HG02852 (cell line): Measurements from ENCODE around the gene PLN.

Experiments used
- ATAC-seq: cut with Tn5 transposase; IDR thresholded peaks from one replicate; pipeline ENCODE4 v1.9.1; 2021; ENCODE audit warnings: mild to moderate bottlenecking, moderate library complexity; ENCODE audit not compliant: unreplicated experiment

The PLN gene

DNA sequence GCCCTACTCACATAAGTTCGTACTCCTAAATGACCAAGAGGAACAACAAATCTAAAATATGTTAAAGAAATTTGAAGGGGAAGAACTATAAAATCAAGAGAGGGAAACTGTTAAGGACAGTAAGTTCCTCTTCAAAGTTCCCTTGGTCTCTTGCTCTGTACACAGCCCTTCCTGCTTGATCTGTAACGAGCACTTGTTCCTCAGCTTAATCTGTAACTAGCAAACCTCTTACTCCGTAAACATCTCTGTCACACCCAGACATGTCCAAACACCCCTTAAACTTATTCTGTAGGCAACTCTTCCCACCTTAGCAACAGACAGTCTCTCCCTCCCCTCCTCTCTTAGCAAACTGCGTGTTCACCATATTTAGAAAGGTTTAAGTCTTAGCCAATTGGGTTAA is 29.9 kb downstream of the PLN start:
- no peak for ATAC-seq

DNA sequence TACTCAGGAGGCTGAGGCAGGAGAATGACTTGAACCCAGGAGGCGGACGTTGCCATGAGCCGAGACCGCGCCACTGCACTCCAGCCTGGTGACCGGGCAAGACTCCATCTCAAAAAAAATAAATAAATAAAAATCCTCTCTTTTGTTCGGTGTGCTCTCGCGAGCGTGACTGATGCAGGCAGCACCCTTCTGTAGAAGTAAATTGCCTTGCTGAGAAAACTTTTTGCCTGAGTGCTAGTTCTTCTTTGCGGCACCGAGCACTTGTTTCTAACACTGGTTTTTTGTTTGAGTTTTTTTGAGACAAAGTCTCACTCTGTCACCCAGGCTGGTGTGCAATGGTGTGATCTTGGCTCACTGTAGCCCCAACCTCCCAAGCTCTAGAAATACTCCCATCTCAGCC is 30.5 kb downstream of the PLN start:
- no peak for ATAC-seq

DNA sequence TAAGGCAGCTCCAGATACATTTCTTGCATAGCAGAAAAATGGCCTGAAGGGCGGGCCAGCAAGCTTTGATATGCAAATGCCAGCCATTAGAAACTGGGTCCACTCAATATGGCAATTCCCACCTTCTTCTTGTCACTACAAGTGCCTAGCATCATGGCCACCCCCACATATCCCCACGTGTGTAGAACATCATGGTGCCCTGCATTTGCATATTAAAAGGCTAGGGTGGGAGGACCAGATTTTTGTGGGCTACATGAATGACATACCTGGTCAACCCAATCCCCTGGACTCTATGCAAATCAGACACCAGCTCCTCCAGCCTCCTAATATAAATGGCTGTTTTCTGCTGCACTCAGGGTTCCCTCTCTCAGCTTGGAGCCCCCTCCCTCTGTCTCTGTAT is 31.7 kb downstream of the PLN start:
- ATAC-seq, result no peak

DNA sequence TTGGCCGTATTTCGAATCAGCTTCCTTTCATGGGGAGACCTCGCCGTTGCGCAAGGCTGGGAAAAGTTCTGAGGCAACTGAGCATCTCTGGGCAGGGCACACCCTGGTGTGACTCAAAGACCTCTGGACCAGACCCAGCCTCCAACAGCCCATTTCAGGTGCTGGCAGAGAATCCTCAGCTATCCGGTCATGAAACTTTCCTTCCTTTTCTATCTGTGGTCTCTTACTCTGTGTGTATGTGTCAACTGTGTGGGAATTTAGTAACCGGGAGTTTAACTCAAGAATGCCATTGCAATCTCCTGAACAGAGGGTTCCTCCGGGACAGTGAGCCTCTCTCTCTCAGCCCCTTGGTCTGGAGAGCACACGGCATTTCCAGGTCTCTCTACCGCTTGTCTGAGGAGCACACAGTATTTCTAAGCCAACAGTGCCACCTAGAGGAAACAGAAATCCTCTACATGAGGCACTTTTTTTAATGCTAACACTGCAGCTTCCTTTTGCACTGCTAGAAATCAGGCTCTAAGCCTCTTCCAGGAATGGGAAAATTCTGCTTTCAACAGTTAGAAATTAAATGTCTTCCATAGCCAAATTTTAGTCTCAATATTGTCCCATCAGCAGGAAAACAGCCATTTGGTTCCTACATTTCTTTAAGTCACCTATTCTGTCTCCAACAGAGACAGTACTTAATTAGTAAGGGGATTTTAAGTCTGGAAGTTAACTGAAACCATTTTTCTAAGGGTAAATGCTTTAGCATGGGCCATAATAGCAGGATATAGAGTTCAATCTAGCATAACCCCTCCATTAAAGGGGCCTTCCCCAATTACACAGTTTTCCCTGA is 32.7 kb downstream of the PLN start:
- ATAC-seq, result no peak

DNA sequence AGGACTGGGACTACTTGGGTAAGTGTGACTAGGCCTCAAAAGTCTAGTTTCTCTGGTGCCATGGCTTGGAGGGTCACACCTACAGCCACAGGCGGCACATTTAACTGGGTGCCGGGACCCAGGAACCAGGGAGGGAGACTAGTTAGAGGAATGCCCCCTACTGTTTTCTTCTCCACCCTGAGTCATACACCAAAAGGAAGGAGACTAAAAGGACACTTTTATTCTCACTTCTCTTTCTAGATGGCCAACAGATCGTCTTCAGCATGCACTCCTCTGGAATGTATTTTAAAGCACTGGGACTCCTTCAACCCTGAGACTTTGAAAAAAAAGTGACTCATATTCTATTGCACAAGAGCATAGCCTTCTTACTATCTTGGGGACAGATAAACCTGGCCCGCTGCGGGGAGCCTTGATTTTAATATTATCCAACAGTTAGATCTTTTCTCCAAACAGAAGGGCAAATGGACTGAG is 33.4 kb downstream of the PLN start:
- no peak for ATAC-seq

DNA sequence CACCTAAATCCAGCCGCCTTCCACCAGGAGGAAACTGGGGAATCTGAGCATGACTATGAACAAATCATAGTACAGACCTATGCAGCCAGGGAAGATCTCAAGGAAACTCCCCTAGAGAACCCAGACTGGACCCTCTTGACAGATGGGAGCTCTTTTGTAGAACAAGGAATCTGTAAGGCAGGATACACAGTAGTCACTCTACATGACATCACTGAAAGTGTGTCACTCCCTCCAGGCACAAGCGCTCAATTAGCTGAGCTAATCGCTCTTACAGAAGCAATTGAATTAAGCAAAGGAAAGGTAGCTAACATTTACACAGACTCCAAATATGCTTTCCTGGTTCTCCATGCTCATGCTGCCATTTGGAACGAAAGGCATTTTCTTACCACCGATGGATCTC is 36.8 kb downstream of the PLN start:
- no peak for ATAC-seq

DNA sequence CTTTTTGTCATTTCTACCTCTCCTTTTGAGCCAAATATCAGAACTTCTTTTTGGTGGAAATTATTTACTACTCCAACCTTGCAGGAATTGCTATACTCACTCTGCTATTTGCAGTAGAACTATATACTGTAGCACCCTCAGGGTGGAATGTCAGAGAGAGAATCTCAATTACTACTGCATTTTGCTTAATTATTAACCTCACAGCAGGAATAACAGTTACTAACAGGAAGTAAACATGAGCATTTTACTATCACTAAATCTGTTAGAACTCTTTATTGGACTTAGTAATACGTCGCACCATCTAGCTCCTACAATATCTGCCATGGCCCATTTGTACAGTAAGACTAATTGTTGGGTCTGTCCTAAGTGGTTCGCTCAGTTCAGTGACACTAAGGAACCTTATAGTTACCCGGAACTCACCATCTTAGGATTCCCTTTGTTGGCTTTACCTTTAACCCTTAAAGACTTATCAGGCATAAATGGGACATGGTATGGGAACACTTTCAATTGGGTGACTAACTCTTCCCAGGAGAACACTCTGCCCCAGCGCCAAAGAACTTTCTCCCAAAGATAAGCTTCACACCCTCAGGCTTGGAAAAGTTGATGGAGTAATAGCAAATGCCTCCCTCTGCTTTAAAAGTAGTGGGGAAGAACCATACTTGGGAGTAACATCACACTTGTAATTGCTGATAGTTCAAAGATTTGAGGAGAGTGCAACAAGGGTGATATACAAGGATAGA is 38.8 kb downstream of the PLN start:
- ATAC-seq, result no peak

DNA sequence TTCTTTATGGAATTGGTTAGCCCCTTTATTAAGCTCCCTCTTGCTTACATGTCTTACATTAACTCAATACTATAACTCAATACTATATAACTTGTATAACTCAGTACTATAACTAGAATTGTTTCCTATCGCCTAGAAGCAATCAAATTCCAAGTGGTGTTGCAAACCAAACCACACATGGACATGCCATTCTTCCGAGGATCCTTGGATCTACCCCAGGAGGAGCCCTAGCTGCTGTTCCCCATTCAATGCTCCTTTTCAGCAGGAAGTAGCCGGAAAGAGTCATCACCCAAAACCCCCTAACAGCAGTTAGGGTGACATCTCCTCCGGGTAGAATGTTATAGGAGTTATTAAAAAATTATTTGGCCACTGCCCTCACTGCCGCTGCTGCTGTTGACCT is 40.5 kb downstream of the PLN start:
- ATAC-seq, result no peak

DNA sequence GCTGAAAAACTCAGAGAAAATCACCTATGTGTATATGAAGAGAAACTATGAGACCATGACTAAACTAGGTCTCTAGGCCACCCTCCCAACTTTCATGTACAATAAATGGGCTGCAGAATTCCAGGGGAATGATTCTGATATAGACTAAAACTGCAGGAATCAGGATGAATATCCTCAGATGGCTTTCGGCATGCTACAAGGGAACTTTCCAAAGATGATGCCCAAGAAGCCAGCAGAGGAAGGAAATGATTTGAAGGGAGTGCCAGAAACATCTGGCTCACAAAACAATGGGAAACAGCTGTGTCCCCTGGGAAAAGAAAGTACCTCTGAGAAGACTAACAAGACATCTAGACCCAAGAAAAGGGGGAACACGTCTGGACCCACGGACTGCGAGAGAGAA is 41.1 kb downstream of the PLN start:
- no peak for ATAC-seq

DNA sequence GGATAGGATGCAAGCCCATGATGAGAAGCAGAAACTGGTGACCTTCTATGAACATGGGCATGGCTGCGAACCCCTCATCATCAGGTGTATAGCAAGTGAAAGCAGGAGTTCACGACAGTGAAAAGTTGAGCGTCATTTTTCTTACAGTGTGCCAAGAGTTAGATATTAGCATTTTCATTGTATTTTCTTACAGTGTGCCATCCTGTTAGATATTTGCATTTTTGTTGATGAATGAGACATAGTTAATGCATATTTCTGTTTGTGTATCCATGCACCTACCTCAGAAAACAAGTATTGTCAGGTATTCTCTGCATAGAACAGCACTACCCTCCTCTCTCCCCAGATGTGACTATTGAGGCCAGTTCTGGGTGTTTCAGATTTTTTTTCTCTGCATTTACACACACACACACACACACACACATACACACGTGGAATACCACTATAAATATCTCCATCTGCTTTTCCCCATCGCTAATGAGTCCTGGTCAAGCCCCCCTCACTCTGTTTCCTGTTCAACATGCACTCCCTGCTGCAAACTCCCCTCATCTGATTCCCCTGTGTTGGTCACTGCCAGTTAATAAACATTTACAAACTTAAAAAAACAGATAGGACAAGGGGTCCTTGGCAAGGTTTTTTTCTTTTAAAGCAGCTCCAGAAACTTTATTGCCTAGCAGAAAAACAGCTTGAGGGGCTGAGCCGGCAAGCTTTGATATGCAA is 41.7 kb downstream of the PLN start:
- ATAC-seq, result no peak

DNA sequence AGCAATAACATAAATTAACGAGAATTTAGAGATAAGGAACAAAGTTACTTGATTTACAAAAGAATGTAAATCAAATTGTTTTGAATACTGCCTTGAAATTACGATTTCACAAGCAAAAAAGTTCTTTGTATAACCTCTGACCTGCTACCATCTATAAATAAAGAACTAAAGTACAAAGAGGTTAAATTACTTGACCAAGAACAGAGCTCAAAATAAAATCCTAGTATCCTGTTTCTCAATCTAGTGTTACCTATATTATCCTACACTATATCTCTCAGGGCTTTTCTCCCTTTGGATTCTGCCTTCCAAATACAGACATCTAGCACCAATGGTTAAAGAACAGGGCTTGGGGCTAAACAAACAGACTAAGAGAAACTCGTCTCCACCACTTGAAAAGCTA is 43.8 kb downstream of the PLN start:
- no peak for ATAC-seq

DNA sequence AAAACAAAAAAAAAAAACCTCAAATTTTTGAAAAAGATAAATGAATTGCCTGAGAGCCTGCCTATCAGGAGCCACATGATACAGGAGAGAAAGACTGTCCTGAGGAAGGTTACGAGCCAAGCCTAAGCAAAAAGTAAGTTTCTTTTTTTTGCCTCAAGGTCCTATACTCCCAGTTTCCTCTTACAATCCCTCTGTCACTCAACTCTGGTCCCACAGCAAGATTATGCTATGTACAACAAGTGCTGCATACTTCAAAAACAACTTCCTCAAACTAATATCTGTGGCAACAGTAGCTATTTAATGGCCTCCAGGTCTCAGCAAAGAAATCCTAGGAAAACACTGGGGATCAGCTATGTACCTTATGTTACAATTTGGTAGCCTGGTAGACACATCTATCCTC is 46.8 kb downstream of the PLN start:
- ATAC-seq, result no peak

DNA sequence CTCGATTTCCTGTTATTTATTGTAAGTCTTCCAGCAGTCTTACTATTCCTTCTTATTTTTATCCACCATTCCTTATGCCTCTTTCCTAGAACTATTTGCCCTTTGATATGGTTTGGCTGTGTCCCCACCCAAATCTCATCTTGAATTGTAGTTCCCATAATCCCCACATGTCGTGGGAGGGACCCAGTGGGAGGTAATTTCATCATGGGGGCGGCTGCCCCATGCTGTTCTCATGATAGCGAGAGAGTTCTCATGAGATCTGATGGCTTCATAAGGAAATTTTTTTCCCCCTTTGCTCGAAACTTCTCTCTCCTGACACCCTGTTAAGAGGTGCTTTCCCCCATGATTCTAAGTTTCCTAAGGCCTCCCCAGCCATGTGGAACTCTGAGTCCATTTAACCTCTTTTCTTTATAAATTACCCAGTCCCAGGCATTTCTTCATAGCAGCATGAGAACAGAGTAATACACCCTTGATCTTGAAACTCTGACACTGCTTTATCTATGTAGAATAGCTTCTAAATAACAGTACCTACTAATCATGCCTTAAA is 48.8 kb downstream of the PLN start:
- no peak for ATAC-seq

DNA sequence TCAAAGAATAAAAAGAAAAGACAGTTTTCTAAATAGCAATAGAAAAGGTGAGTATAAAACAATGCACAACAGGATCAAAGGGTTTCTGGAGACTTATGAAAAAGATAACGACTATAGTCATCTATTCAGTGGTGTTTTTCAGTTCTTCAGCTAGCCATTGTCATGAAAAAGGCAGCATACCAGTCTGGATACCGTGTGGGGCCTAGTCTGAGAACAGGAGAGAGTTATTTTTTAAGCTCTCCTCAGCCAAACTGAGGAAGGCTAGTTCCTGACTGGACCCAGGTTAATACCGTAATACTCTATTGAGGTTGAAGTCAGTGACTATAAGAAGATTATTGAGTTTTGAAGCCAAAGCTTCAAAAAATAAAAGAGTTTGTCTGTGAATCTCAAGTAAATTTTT is 49.5 kb downstream of the PLN start:
- ATAC-seq, result no peak

DNA sequence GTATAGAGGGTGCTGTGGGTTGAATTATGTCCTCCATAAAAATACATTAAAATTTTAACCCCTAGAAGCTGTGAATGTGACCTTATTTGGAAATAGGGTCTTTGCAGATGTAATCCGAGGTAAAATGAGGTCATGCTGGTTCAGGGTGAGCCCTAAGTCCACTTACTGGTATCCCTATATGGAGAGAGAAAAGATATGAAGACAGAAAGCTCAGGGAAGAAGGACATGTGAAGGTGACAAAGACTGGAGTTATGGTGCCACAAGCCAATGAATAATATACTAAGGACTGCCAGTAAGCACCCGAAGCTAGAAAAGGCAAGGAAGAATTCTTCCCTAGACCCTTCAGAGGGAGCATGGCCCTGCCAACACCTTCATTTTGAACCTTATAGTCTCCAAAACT is 50.2 kb downstream of the PLN start:
- ATAC-seq, result no peak

DNA sequence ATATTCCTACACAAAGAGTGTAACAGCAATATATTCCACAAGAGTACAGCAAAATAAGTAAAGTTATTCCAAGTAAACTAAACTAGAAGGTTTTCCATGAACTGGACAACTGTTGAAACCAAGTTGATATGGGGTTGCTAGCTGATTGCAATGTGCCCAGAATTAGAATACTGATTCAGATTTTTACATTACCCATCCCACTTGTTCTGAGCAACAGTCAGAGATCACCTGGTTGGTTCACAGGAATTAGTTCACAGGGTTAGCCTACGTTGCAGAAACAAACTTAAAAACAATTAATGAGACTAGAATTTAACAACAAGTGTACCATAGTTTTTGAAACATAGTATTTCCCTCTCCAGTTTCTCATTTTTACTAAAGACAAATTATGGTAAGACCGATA is 54.2 kb downstream of the PLN start:
- ATAC-seq, result no peak

DNA sequence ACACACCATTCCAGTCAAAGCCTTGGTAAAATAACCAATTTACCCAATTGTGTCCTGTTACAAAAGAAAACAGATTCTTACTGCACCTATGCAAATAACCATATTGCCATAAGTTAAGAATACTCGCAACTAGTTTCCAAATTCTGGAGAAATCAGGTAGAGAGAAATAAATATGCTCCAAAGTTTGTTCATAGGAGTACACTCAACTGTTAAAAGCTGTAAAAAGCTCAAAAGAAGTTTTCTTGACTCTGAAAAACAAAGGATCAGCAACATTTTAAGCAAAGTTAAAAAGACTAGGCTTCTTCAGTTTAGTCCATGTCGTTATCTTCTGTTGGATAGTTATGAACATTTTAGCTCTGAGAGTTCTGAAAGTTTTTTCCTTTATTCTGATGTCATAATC is 55.3 kb downstream of the PLN start:
- no peak for ATAC-seq

DNA sequence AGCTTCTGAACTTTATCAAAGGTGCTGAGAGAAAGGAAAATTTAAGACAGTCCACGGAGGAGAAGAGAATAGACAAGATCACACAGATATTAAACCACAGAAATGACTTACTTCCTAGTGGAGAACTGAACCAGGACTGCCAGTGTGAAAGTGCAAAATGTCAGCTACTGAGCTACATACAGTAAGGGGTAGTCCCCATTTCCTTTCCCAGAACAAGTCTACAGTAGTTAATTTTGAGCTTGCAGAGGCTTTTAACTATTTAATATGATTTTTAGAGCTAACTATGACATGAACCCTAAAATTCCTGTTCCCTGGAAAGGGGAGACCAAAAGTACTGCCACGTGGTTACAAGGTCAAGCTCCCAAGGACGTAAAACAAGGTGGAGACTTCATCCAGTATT is 58.2 kb downstream of the PLN start:
- ATAC-seq, result peak; percentile 57

DNA sequence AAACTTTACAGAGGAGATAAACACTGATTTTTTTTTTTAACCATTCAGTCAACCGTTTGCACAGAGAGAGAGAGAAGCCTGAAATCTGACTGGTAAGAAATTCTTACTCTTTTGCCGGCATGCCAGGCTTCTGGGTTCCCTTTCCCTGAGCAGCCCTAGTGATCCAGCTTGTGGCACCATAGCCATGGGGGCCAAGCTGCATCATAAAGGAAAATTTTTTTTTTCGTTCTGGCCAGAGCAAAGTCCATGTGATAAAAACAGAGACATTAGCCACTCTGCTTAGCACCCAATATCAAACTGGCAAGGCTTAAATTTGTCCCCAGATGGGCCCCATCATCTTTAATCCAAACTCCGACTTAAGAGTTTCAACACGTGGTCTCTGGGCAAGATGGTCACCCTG is 58.8 kb downstream of the PLN start:
- no peak for ATAC-seq
